H9 (cell line): Measurements from ENCODE around the gene DNLZ. TPM values are rescaled to one million over a fixed set of nuclear protein-coding genes. Genes with fewer than 3 reads are reported as not detected.

Source experiments
- DNase-seq: peaks from one replicate; pipeline ENCODE4 v3.0.0-alpha.2; 2017
- H2AFZ ChIP-seq: one replicate; pipeline ENCODE4 v1.6.1; 2013; ENCODE audit warnings: mild to moderate bottlenecking, low read length, control low read depth, moderate library complexity
- H2AK5ac ChIP-seq: 2 replicates; pipeline ENCODE4 v1.6.1; 2013; ENCODE audit warnings: low read length, control low read depth, mixed read lengths; ENCODE audit not compliant: insufficient read length
- H2BK120ac ChIP-seq: one replicate; pipeline ENCODE4 v1.6.1; 2013; ENCODE audit warnings: low read depth, mild to moderate bottlenecking, low read length, control low read depth, inconsistent platforms; ENCODE audit not compliant: poor library complexity, severe bottlenecking
- H2BK12ac ChIP-seq: 2 replicates; pipeline ENCODE4 v1.6.1; 2013; ENCODE audit warnings: low read length, control low read depth, mixed read lengths, low read depth; ENCODE audit not compliant: insufficient read length
- H2BK15ac ChIP-seq: 2 replicates; pipeline ENCODE4 v1.6.1; 2013; ENCODE audit warnings: low read depth, low read length, control low read depth
- H2BK20ac ChIP-seq: one replicate; pipeline ENCODE4 v1.6.1; 2013; ENCODE audit warnings: low read depth, mild to moderate bottlenecking, low read length, control low read depth, inconsistent platforms; ENCODE audit not compliant: poor library complexity, severe bottlenecking
- H2BK5ac ChIP-seq: 2 replicates; pipeline ENCODE4 v1.6.1; 2013; ENCODE audit warnings: low read length, control low read depth, mixed read lengths; ENCODE audit not compliant: insufficient read length
- H3K14ac ChIP-seq: 2 replicates; pipeline ENCODE4 v1.6.1; 2013; ENCODE audit warnings: low read length, control low read depth; ENCODE audit not compliant: insufficient read depth
- H3K18ac ChIP-seq: 2 replicates; pipeline ENCODE4 v1.6.1; 2013; ENCODE audit warnings: low read depth, mild to moderate bottlenecking, mixed read lengths, low read length, control low read depth; ENCODE audit not compliant: insufficient read length
- H3K23ac ChIP-seq: 2 replicates; pipeline ENCODE4 v1.6.1; 2013; ENCODE audit warnings: low read length, control low read depth, mixed read lengths, low read depth; ENCODE audit not compliant: insufficient read length
- H3K23me2 ChIP-seq: 2 replicates; pipeline ENCODE4 v1.6.1; 2013; ENCODE audit warnings: low read depth, mild to moderate bottlenecking, mixed read lengths, low read length, control low read depth; ENCODE audit not compliant: insufficient read length, poor library complexity, severe bottlenecking
- H3K27ac ChIP-seq: 2 replicates; pipeline ENCODE4 v1.5.1; 2013; ENCODE audit warnings: low read length, control low read depth, mixed read lengths, low read depth; ENCODE audit not compliant: insufficient read length
- H3K27me3 ChIP-seq: 2 replicates; pipeline ENCODE4 v1.6.1; 2013; ENCODE audit warnings: low read length, control low read depth, inconsistent platforms; ENCODE audit not compliant: insufficient read depth
- H3K4ac ChIP-seq: 2 replicates; pipeline ENCODE4 v1.6.1; 2013; ENCODE audit warnings: low read depth, mild to moderate bottlenecking, control low read depth, inconsistent platforms, low read length, moderate library complexity
- H3K4me1 ChIP-seq: 2 replicates; pipeline ENCODE4 v1.6.1; 2013; ENCODE audit warnings: low read length, control low read depth, inconsistent platforms; ENCODE audit not compliant: insufficient read depth
- H3K4me2 ChIP-seq: 2 replicates; pipeline ENCODE4 v1.6.1; 2013; ENCODE audit warnings: low read length, control low read depth, mixed read lengths; ENCODE audit not compliant: insufficient read length, insufficient read depth
- H3K56ac ChIP-seq: 2 replicates; pipeline ENCODE4 v1.6.1; 2013; ENCODE audit warnings: low read depth, mild to moderate bottlenecking, mixed read lengths, low read length, control low read depth; ENCODE audit not compliant: insufficient read length
- H3K79me1 ChIP-seq: 2 replicates; pipeline ENCODE4 v1.6.1; 2013; ENCODE audit warnings: low read depth, mild to moderate bottlenecking, moderate library complexity, low read length, control low read depth, inconsistent platforms; ENCODE audit not compliant: insufficient read depth, poor library complexity, severe bottlenecking
- H3K79me2 ChIP-seq: 2 replicates; pipeline ENCODE4 v1.6.1; 2013; ENCODE audit warnings: low read length, control low read depth, inconsistent platforms; ENCODE audit not compliant: insufficient read depth
- H3K9ac ChIP-seq: 2 replicates; pipeline ENCODE4 v1.6.1; 2013; ENCODE audit warnings: low read length, control low read depth, mixed read lengths; ENCODE audit not compliant: insufficient read length; ENCODE audit errors: extremely low read depth
- H3K9me3 ChIP-seq: one replicate; pipeline ENCODE4 v1.6.1; 2013; ENCODE audit warnings: low read depth, low read length, inconsistent platforms; ENCODE audit not compliant: control insufficient read depth
- H3T11ph ChIP-seq: one replicate; pipeline ENCODE4 v1.6.1; 2013; ENCODE audit warnings: mild to moderate bottlenecking, low read length, control low read depth, inconsistent platforms
- H4K20me1 ChIP-seq: one replicate; pipeline ENCODE4 v1.6.1; 2013; ENCODE audit not compliant: control insufficient read depth, insufficient read length, insufficient read depth
- H4K5ac ChIP-seq: 2 replicates; pipeline ENCODE4 v1.6.1; 2013; ENCODE audit warnings: low read depth, mild to moderate bottlenecking, mixed read lengths, low read length, control low read depth; ENCODE audit not compliant: insufficient read length
- H4K8ac ChIP-seq: replicated peaks from 2 replicates; pipeline ENCODE4 v1.6.1; 2013; ENCODE audit warnings: low read length, control low read depth, mixed read lengths, low read depth; ENCODE audit not compliant: insufficient read length
- H4K91ac ChIP-seq: 2 replicates; pipeline ENCODE4 v1.6.1; 2013; ENCODE audit warnings: low read depth, mild to moderate bottlenecking, moderate library complexity, mixed read lengths, low read length, control low read depth; ENCODE audit not compliant: insufficient read length
- H3K27ac Mint-ChIP-seq, 3 experiments: 2 replicates in 2 of 3; 3 replicates in 1 of 3; pipeline ENCODE4 v1.8.0; 2020 to 2021; ENCODE audit warnings: mixed read lengths in 3 of 3, mild to moderate bottlenecking in 1 of 3, moderate library complexity in 1 of 3
- H3K27me3 Mint-ChIP-seq: 2 replicates; pipeline ENCODE4 v1.8.0; 2021; ENCODE audit warnings: low read depth, mild to moderate bottlenecking, moderate library complexity, mixed read lengths
- H3K36me3 Mint-ChIP-seq, 3 experiments: 2 replicates in 2 of 3; 3 replicates in 1 of 3; pipeline ENCODE4 v1.8.0; 2020 to 2021; ENCODE audit warnings: low read depth in 3 of 3, mixed read lengths in 3 of 3; ENCODE audit not compliant: insufficient read depth in 1 of 3
- H3K4me1 Mint-ChIP-seq, 2 experiments: 2 replicates each; pipeline ENCODE4 v1.8.0; 2020; ENCODE audit warnings: mixed read lengths in 2 of 2
- H3K4me3 Mint-ChIP-seq, 2 experiments: 2 replicates in 1 of 2; 3 replicates in 1 of 2; pipeline ENCODE4 v1.8.0; 2020 to 2021; ENCODE audit warnings: mild to moderate bottlenecking in 2 of 2, mixed read lengths in 2 of 2, moderate library complexity in 1 of 2
- H3K9me3 Mint-ChIP-seq, 2 experiments: 2 replicates in 1 of 2; 3 replicates in 1 of 2; pipeline ENCODE4 v1.8.0; 2020; ENCODE audit warnings: mild to moderate bottlenecking in 2 of 2, mixed read lengths in 2 of 2, moderate library complexity in 1 of 2
- CTCF ChIP-seq: fragments of 200-600 bp; sonication (generic); conservative IDR thresholded peaks from 3 replicates; pipeline ENCODE4 v1.8.0; 2021; ENCODE audit warnings: antibody characterized with exemption, mild to moderate bottlenecking
- WGBS: extraction: QIAGEN DNeasy Blood & Tissue Kit; methylation state at CpG from one replicate; pipeline ENCODE4 v1.1.7; 2013; ENCODE audit warnings: missing lambda C conversion rate, low lambda C conversion rate, mixed read lengths; ENCODE audit not compliant: insufficient read length; ENCODE audit errors: extremely low coverage; 5-methylcytosine and 5-hydroxymethylcytosine counted together
- total RNA-seq: library from RNA; stranded (reverse); gene quantifications from 2 replicates; pipeline ENCODE4 v1.2.1, GENCODE V29; 2021

DNLZ gene
- total RNA-seq, 1 experiment from 2014 or later, result 24.8 TPM

- Histone ChIP-seq H4K20me1 (no peaks in the 10 kb centered on the region), H3K4me2 (peak overlapping the region; percentile 15), H3K23me2 (no peaks in the 10 kb centered on the region), H3K4me1 (no peaks in the 10 kb centered on the region), H4K5ac (no peak overlapping the region), H3K4ac (no peak overlapping the region), H2AFZ (no peak overlapping the region), H2BK15ac (no peak overlapping the region), H3K14ac (peak overlapping the region; percentile 50; the same call in 1 of the 2 replicates), H2AK5ac (no peak overlapping the region), H3K23ac (no peak overlapping the region), H2BK20ac (no peak overlapping the region), H2BK12ac (no peak overlapping the region), H3K79me2 (no peaks in the 10 kb centered on the region), H3T11ph (no peak overlapping the region), H2BK120ac (no peak overlapping the region), H3K27ac (no peak overlapping the region), H4K91ac (no peak overlapping the region), H4K8ac (no peak overlapping the region), H3K18ac (no peak overlapping the region), H3K9me3 (no peaks in the 10 kb centered on the region), H3K79me1 (no peaks in the 10 kb centered on the region), H3K27me3 (no peaks in the 10 kb centered on the region), H2BK5ac (no peak overlapping the region), H3K56ac (no peak overlapping the region), H3K9ac (no peak overlapping the region)
- Mint-ChIP-seq H3K36me3 (no peaks in the 10 kb centered on the region; a peak in 1 of 7 replicates), H3K4me1 (peaks cover 6 to 30% of the 10 kb centered on the region in 2 experiments; a peak in 3 of 4 replicates), H3K27ac (peak overlapping the region in 2 of 3 experiments; percentile 83 to 94; a peak in 3 of 7 replicates), H3K4me3 (peak overlapping the region; percentile 59 to 80), H3K27me3 (no peaks in the 10 kb centered on the region; the same call in 1 of the 2 replicates), H3K9me3 (no peaks in the 10 kb centered on the region)
- no peak; the same call in 2 of the 3 replicates for TF ChIP-seq CTCF
- WGBS, result no CpG with 5 or more reads among the region's 60 CpGs
- peak; percentile 95 for DNase-seq
These were observed 21.1 kb downstream of the DNLZ start for GRCh38 chr9:136342181-136343120.
